Sigmoid colon (tissue), 7 donors: ENCODE data around the gene ABHD12. TPM values are rescaled to one million over a fixed set of nuclear protein-coding genes. Genes with fewer than 3 reads are reported as not detected.
A peak's percentile ranks its signal among the peaks of the same experiment; 100 is the strongest.

ENCODE experiments used
- DNase-seq: peaks from one replicate; pipeline ENCODE4 v3.0.0-alpha.2; 2019
- H3K27ac ChIP-seq, 4 donors: fragments of 200-600 bp; sonication (generic); one replicate each; pipeline ENCODE4 v1.5.1; 2016 to 2019; ENCODE audit warnings: mild to moderate bottlenecking in 1 of 4
- H3K27me3 ChIP-seq, 3 donors: fragments of 200-600 bp; sonication (generic); one replicate each; pipeline ENCODE4 v1.5.1; 2019; ENCODE audit warnings: mild to moderate bottlenecking in 1 of 3
- H3K36me3 ChIP-seq, 4 donors: fragments of 200-600 bp; sonication (generic); one replicate each; pipeline ENCODE4 v1.5.1; 2016 to 2019
- H3K4me1 ChIP-seq, 4 donors: fragments of 200-600 bp; sonication (generic); one replicate each; pipeline ENCODE4 v1.5.1; 2017 to 2019
- H3K4me3 ChIP-seq, 4 donors: fragments of 200-600 bp; sonication (generic); one replicate each; pipeline ENCODE4 v1.5.1; 2017 to 2019; ENCODE audit warnings: mild to moderate bottlenecking in 2 of 4, moderate library complexity in 1 of 4
- H3K9me3 ChIP-seq, 4 donors: fragments of 200-600 bp in 3 of 4; sonication (generic) in 3 of 4; one replicate each; pipeline versions ENCODE4 v1.5.1 to v1.6.1; 2013 to 2019
- CTCF ChIP-seq, 4 experiments: fragments of 450-650 bp in 3 of 4; fragments of 200-600 bp in 1 of 4; IDR thresholded peaks; one replicate each; pipeline ENCODE4 v1.5.1; 2016 to 2019; ENCODE audit warnings: antibody characterized with exemption in 4 of 4, mild to moderate bottlenecking in 3 of 4, moderate library complexity in 2 of 4
- EP300 ChIP-seq, 4 donors: sonication (generic); formaldehyde crosslinking; IDR thresholded peaks; one replicate each; pipeline ENCODE4 v1.6.1; 2017; ENCODE audit warnings: antibody characterized with exemption in 4 of 4
- POLR2A ChIP-seq, 2 donors: fragments of 450-650 bp; IDR thresholded peaks; one replicate each; pipeline ENCODE4 v1.6.1; 2016; ENCODE audit warnings: antibody characterized with exemption in 2 of 2, mild to moderate bottlenecking in 2 of 2, moderate library complexity in 2 of 2
- POLR2AphosphoS5 ChIP-seq, 4 donors: sonication (generic); formaldehyde crosslinking; IDR thresholded peaks; one replicate each; pipeline ENCODE4 v1.6.1; 2017; ENCODE audit warnings: antibody characterized with exemption in 4 of 4
- WGBS, 2 donors: extraction: QIAGEN DNeasy Blood & Tissue Kit; methylation state at CpG; one replicate each; pipeline ENCODE4 v1.1.7; 2013; 5-methylcytosine and 5-hydroxymethylcytosine counted together
- intact Hi-C: fragments of 100-400 bp; cut with DNase I; formaldehyde crosslinking; loops from one replicate; pipeline ENCODE4 v1.15.1; 2023
- polyA plus RNA-seq, 3 donors: library from polyadenylated mRNA; stranded (reverse); fragments of 200-250 nt; gene quantifications; one replicate each; pipeline ENCODE4 v1.2.3, GENCODE V29; 2013
- total RNA-seq, 4 donors: library from RNA; depleted of rRNA; stranded (reverse); fragments of >200 nt; gene quantifications; one replicate each; pipeline ENCODE4 v1.1.0, GENCODE V29; 2016
- donor health status: healthy with polysubstance abuse.
- donor health status: Bipolar disorder and iron deficiency.
- donor health status: healthy.

The ABHD12 gene
- total and polyA plus RNA-seq, 7 donors, result 18.9 to 49.0 (median 35.7) TPM

DNA sequence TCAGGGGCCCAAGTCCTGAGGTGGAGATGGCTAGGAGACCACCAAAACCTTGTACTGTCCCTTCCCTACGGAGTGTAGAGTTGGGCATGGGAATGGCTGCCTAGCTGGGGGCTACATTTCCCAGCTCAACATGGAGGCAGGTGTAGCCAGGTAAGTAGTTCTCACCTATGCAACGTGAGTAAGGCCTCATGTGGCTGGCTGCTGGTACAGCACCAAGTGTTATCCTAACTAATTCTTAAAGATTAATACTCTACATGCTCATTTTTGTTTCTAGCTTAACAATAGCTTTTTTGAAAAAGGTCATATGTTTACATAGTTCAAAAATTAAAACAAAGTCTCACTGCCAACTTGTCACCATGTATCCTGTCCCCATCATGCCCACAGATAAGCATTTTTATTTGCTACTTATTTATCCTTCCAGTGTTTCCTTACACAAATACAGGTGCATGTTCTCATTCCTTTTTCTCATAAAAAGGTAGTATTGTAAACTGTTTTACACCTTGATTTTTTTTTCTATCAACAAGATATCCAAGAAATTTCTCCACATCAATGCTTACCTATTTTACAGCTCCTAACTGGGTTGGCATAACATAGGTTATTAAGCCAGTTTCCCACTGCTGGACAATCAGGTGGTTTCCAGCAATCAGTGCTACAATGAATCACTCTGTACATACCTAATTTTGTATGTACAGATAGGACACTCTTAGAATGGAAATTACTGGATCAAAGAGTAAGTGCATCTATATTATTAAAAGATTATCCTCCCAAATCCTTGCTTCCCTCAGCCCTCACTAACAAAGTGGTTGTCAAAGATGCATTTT lies 25.5 kb downstream of the ABHD12 start:
- H3K9me3 ChIP-seq, result no peaks in the 10 kb centered on the region
- no peak overlapping the region for H3K27ac ChIP-seq
- H3K4me1 ChIP-seq, result peaks cover 0 to 10% (median 5%) of the 10 kb centered on the region in 4 donors
- no peaks in the 10 kb centered on the region for H3K36me3 ChIP-seq
- no peaks in the 10 kb centered on the region for H3K27me3 ChIP-seq
- DNase-seq, result no peak
- intact Hi-C loops, result no loop called here
- H3K4me3 ChIP-seq, result no peak overlapping the region
- TF ChIP-seq POLR2AphosphoS5 (IDR thresholded peaks at IDR 0.05) (no peak), CTCF (IDR thresholded peaks at IDR 0.05) (no peak), EP300 (IDR thresholded peaks at IDR 0.05) (no peak), POLR2A (IDR thresholded peaks at IDR 0.05) (no peak)
- WGBS, 2 donors, result 91 to 94% methylated on average over 2 of the region's 2 CpGs

DNA sequence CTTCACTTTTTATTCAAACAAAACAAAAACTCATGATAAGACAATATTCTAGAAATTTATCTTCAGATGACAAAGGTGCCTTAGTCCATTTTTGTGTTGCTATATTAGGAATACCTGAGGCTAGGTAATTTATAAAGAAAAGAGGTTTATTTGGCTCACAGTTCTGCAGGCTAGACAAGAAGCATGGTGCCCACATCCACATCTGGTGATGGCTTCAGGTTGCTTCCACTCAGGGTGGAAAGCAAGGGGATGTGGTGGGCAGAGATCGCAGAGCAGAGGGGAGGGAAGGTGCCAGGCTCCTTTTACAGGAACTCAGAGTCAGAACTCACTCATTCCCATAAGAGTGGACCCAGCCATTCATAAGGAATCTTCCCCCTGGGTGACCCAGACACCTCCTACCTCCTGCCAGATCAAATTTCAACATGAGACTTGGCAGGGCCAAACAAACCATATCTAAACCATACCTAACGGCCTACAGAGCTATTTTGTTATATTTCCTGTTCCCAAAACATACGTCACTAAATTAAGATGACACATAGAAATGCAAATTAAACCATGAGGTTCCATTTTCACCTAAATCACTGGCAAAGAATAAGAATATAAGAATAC lies 26.4 kb downstream of the ABHD12 start:
- no peak for DNase-seq
- Histone ChIP-seq H3K27ac (no peak overlapping the region), H3K4me3 (no peak overlapping the region), H3K4me1 (peaks cover 0 to 10% (median 5%) of the 10 kb centered on the region in 4 donors), H3K27me3 (no peaks in the 10 kb centered on the region), H3K36me3 (no peaks in the 10 kb centered on the region), H3K9me3 (no peaks in the 10 kb centered on the region)
- intact Hi-C loops, result no loop called here
- WGBS, 2 donors, result 79 to 81% methylated on average over 3 of the region's 3 CpGs
- TF ChIP-seq CTCF (IDR thresholded peaks at IDR 0.05), result no peak
- no peak for TF ChIP-seq EP300 (IDR thresholded peaks at IDR 0.05)
- TF ChIP-seq POLR2AphosphoS5 (IDR thresholded peaks at IDR 0.05), result no peak
- TF ChIP-seq POLR2A (IDR thresholded peaks at IDR 0.05), result no peak

GRCh38 chr20:25361287-25361683 lies 29.4 kb downstream of the ABHD12 start:
- intact Hi-C loops, result no loop called here
- no peaks in the 10 kb centered on the region for H3K27me3 ChIP-seq
- H3K36me3 ChIP-seq, result no peaks in the 10 kb centered on the region
- DNase-seq, result no peak
- 90 to 91% methylated on average over 6 of the region's 6 CpGs for WGBS, 2 donors
- peaks cover 0 to 15% (median 6%) of the 10 kb centered on the region in 4 donors for H3K4me1 ChIP-seq
- TF ChIP-seq POLR2A (IDR thresholded peaks at IDR 0.05) (no peak), POLR2AphosphoS5 (IDR thresholded peaks at IDR 0.05) (no peak), EP300 (IDR thresholded peaks at IDR 0.05) (no peak), CTCF (IDR thresholded peaks at IDR 0.05) (no peak)
- H3K9me3 ChIP-seq, result no peaks in the 10 kb centered on the region
- H3K4me3 ChIP-seq, result no peak overlapping the region
- peak overlapping the region in 1 of 4 donors; percentile 30 for H3K27ac ChIP-seq

DNA sequence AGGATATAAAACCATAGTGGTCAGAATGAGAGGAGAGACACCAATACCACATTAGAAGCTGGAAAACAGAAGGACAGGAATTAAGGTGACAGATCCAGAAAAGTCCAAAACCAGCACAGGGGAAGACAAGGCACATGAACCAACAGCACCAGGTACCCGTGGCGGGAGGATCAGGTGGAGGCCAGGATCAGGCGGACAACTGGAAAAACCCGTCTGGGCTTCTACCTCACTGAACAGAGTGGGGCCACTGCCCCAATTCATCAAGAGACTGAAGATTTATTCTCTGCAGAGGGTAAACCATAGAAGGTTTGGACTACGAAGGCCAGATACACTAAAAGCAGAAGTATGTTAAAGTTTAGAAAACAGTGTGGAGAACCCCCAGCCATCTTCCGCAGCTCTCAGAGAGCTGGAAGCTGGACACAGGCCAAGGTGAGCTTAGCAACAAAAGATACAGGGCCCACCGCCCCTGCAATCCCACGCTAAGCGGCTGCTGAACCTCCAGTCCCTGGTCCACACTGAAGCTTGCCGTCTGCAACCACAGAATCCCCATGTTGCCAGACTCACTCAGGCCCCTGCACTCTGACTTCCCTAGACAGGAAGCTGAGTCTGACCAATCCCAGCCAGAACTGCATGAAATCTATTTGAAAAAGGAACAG lies 29.9 kb downstream of the ABHD12 start:
- Histone ChIP-seq H3K36me3 (no peaks in the 10 kb centered on the region), H3K9me3 (no peaks in the 10 kb centered on the region), H3K27me3 (no peaks in the 10 kb centered on the region), H3K4me1 (peaks cover 0 to 20% (median 8%) of the 10 kb centered on the region in 4 donors), H3K4me3 (no peak overlapping the region), H3K27ac (peak overlapping the region in 2 of 4 donors; percentile 6 to 30)
- no peak for DNase-seq
- 55 to 80% methylated on average over 10 of the region's 10 CpGs for WGBS, 2 donors
- TF ChIP-seq EP300 (IDR thresholded peaks at IDR 0.05) (no peak), POLR2AphosphoS5 (IDR thresholded peaks at IDR 0.05) (no peak), POLR2A (IDR thresholded peaks at IDR 0.05) (no peak), CTCF (IDR thresholded peaks at IDR 0.05) (no peak)
- intact Hi-C loops, result no loop called here
